PC-9 (cell line): ENCODE data around the gene ANKRD37. TPM values are rescaled to one million over a fixed set of nuclear protein-coding genes. Genes with fewer than 3 reads are reported as not detected.

Experiments used
- BruUV-seq: library from RNA; stranded (reverse); fragments of 400-500 nt; replicated peaks from 2 replicates; lab custom pipeline; 2021; lab: Mats Ljungman, UMichigan
- CTCF ChIA-PET: fragments of 300-600 bp; sonication (Branson Sonifier 250); formaldehyde crosslinking; loops from one replicate; lab custom pipeline; 2022; ENCODE audit warnings: antibody characterized with exemption; lab: Charles Lee
- POLR2A ChIA-PET: fragments of 300-600 bp; sonication (Branson Sonifier 250); formaldehyde crosslinking; loops from one replicate; lab custom pipeline; 2022; ENCODE audit warnings: antibody characterized with exemption; ENCODE audit not compliant: unreplicated experiment; lab: Charles Lee
- DNase-seq, 2 experiments: peaks; one replicate each; pipeline versions ENCODE4 v3.0.0 to v3.0.0-alpha.2; 2015 to 2022; ENCODE audit warnings: mixed read lengths in 1 of 2
- H2AFZ ChIP-seq: fragments of 200-600 bp; sonication (generic); 2 replicates; pipeline ENCODE4 v1.8.1; 2017; ENCODE audit warnings: antibody characterized with exemption
- H3F3A ChIP-seq: fragments of 200-600 bp; sonication (generic); 2 replicates; pipeline ENCODE4 v1.8.1; 2017; ENCODE audit warnings: antibody characterized with exemption, mild to moderate bottlenecking, low read depth; ENCODE audit not compliant: insufficient read depth
- H3K27ac ChIP-seq: fragments of 200-600 bp; sonication (generic); 2 replicates; pipeline ENCODE4 v1.6.1; 2016; ENCODE audit warnings: mixed run types
- H3K27me3 ChIP-seq: fragments of 200-600 bp; sonication (generic); 2 replicates; pipeline ENCODE4 v1.6.1; 2016; ENCODE audit warnings: low read depth, mixed run types; ENCODE audit not compliant: insufficient read depth
- H3K36me3 ChIP-seq: fragments of 200-600 bp; sonication (generic); 2 replicates; pipeline ENCODE4 v1.6.1; 2016; ENCODE audit warnings: low read depth, mixed run types
- H3K4me1 ChIP-seq: fragments of 200-600 bp; sonication (generic); replicated peaks from 2 replicates; pipeline ENCODE4 v1.6.1; 2016; ENCODE audit warnings: mixed run types; ENCODE audit not compliant: insufficient read depth
- H3K4me2 ChIP-seq: fragments of 200-600 bp; sonication (generic); 2 replicates; pipeline ENCODE4 v1.6.1; 2017; ENCODE audit warnings: mixed run types
- H3K4me3 ChIP-seq: fragments of 200-600 bp; sonication (generic); 2 replicates; pipeline ENCODE4 v1.6.1; 2016; ENCODE audit warnings: mixed run types
- H3K79me2 ChIP-seq: fragments of 200-600 bp; sonication (generic); 2 replicates; pipeline ENCODE4 v1.6.1; 2017; ENCODE audit warnings: low read depth, mixed run types
- H3K9me2 ChIP-seq: fragments of 200-600 bp; sonication (generic); 2 replicates; pipeline ENCODE4 v1.8.1; 2017; ENCODE audit warnings: mild to moderate bottlenecking; ENCODE audit not compliant: insufficient read depth
- H3K9me3 ChIP-seq: fragments of 200-600 bp; sonication (generic); 2 replicates; pipeline ENCODE4 v1.8.1; 2016; ENCODE audit warnings: low read depth; ENCODE audit not compliant: insufficient read depth
- H4K20me1 ChIP-seq: fragments of 200-600 bp; sonication (generic); 2 replicates; pipeline ENCODE4 v1.8.1; 2017; ENCODE audit not compliant: insufficient read depth
- EZH2 ChIP-seq: fragments of 200-600 bp; sonication (generic); IDR thresholded peaks from 2 replicates; pipeline ENCODE4 v1.8.0; 2017; ENCODE audit warnings: antibody characterized with exemption, low read depth
- intact Hi-C: fragments of 100-400 bp; cut with micrococcal nuclease; formaldehyde crosslinking; loops from one replicate; pipeline ENCODE4 v1.10.0; 2022; ENCODE audit not compliant: unreplicated experiment
- total RNA-seq: library from RNA; stranded (reverse); gene quantifications from 2 replicates; pipeline ENCODE4 v1.2.3, GENCODE V29; 2021
- TF ChIP-seq, protein P1 (sequence below): fragments of 200-600 bp; sonication (generic); conservative IDR thresholded peaks from 2 replicates; pipeline ENCODE4 v1.6.1; 2017; ENCODE audit warnings: mixed run types, antibody characterized with exemption, mild to moderate bottlenecking, moderate library complexity

Gene ANKRD37
- total RNA-seq, 1 experiment from 2014 or later = 4.2 TPM

DNA sequence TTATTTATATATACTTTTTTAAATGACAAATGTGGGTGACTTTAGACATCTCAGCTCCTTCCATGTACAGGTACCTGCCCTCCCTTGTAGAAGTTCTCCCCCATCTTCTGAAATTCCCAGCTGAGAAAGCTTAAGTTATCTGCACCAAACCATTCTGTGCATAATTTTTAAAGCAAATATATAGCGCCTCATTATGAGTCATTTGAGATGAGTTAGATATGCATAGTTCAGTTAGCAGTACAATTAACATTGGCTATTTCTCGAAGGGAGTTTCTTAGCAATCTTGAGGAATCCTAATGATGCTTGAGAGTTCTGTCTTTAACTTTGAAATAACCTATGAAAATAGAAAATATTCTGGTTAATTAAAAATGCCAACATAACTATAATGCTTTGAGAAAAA is 48.6 kb downstream of the ANKRD37 start:
- no peaks in the 10 kb centered on the region for H3K4me1 ChIP-seq
- H3K9me3 ChIP-seq = no peaks in the 10 kb centered on the region
- DNase-seq = no peak
- CTCF ChIA-PET = no interaction called here
- H3F3A ChIP-seq = no peaks in the 10 kb centered on the region
- H3K27me3 ChIP-seq = no peaks in the 10 kb centered on the region
- H4K20me1 ChIP-seq = no peaks in the 10 kb centered on the region
- no peaks in the 10 kb centered on the region for H3K36me3 ChIP-seq
- no peak overlapping the region for H3K4me2 ChIP-seq
- no peak overlapping the region for H2AFZ ChIP-seq
- no peak for TF ChIP-seq EZH2
- TF ChIP-seq, protein P1, sequence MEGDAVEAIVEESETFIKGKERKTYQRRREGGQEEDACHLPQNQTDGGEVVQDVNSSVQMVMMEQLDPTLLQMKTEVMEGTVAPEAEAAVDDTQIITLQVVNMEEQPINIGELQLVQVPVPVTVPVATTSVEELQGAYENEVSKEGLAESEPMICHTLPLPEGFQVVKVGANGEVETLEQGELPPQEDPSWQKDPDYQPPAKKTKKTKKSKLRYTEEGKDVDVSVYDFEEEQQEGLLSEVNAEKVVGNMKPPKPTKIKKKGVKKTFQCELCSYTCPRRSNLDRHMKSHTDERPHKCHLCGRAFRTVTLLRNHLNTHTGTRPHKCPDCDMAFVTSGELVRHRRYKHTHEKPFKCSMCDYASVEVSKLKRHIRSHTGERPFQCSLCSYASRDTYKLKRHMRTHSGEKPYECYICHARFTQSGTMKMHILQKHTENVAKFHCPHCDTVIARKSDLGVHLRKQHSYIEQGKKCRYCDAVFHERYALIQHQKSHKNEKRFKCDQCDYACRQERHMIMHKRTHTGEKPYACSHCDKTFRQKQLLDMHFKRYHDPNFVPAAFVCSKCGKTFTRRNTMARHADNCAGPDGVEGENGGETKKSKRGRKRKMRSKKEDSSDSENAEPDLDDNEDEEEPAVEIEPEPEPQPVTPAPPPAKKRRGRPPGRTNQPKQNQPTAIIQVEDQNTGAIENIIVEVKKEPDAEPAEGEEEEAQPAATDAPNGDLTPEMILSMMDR = no peak
- H3K4me3 ChIP-seq = no peak overlapping the region
- intact Hi-C loops = no loop called here
- H3K9me2 ChIP-seq = no peaks in the 10 kb centered on the region
- no peaks in the 10 kb centered on the region for H3K79me2 ChIP-seq
- no peak overlapping the region for H3K27ac ChIP-seq
- no TSS peak for BruUV-seq
- POLR2A ChIA-PET = no interaction called here

Other genes with a start within 250 kb of the ANKRD37 start
- 33.4 and 48.2 TPM in 2 replicates for gene CFAP97, start 192.8 kb upstream of the ANKRD37 start, total RNA-seq
- gene SNX25, start 187.2 kb upstream of the ANKRD37 start, total RNA-seq = 18.0 and 20.1 TPM in 2 replicates
- 0.85 and 0.90 TPM in 2 replicates for gene LRP2BP, start 917 bp upstream of the ANKRD37 start, total RNA-seq
- gene UFSP2, start 29.1 kb downstream of the ANKRD37 start, total RNA-seq = 22.7 and 26.8 TPM in 2 replicates
- 2.1 and 4.3 TPM in 2 replicates for gene CCDC110, start 74.9 kb downstream of the ANKRD37 start, total RNA-seq
- gene PDLIM3, start 138.7 kb downstream of the ANKRD37 start, total RNA-seq = 3.3 and 5.6 TPM in 2 replicates